ENCODE measurements around the gene RRP12. TPM values are rescaled to one million over a fixed set of nuclear protein-coding genes. Genes with fewer than 3 reads are reported as not detected.
"Not testable (repeated sequence)": the region's sequence is repeated elsewhere in the genome, so short reads cannot be mapped to it uniquely, and the experiment has no call there.

RRP12 gene, protein sequence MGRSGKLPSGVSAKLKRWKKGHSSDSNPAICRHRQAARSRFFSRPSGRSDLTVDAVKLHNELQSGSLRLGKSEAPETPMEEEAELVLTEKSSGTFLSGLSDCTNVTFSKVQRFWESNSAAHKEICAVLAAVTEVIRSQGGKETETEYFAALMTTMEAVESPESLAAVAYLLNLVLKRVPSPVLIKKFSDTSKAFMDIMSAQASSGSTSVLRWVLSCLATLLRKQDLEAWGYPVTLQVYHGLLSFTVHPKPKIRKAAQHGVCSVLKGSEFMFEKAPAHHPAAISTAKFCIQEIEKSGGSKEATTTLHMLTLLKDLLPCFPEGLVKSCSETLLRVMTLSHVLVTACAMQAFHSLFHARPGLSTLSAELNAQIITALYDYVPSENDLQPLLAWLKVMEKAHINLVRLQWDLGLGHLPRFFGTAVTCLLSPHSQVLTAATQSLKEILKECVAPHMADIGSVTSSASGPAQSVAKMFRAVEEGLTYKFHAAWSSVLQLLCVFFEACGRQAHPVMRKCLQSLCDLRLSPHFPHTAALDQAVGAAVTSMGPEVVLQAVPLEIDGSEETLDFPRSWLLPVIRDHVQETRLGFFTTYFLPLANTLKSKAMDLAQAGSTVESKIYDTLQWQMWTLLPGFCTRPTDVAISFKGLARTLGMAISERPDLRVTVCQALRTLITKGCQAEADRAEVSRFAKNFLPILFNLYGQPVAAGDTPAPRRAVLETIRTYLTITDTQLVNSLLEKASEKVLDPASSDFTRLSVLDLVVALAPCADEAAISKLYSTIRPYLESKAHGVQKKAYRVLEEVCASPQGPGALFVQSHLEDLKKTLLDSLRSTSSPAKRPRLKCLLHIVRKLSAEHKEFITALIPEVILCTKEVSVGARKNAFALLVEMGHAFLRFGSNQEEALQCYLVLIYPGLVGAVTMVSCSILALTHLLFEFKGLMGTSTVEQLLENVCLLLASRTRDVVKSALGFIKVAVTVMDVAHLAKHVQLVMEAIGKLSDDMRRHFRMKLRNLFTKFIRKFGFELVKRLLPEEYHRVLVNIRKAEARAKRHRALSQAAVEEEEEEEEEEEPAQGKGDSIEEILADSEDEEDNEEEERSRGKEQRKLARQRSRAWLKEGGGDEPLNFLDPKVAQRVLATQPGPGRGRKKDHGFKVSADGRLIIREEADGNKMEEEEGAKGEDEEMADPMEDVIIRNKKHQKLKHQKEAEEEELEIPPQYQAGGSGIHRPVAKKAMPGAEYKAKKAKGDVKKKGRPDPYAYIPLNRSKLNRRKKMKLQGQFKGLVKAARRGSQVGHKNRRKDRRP (N-terminal part only)
- 24.2 TPM for polyA plus RNA-seq (ENCODE audit: insufficient read length)

DNA sequence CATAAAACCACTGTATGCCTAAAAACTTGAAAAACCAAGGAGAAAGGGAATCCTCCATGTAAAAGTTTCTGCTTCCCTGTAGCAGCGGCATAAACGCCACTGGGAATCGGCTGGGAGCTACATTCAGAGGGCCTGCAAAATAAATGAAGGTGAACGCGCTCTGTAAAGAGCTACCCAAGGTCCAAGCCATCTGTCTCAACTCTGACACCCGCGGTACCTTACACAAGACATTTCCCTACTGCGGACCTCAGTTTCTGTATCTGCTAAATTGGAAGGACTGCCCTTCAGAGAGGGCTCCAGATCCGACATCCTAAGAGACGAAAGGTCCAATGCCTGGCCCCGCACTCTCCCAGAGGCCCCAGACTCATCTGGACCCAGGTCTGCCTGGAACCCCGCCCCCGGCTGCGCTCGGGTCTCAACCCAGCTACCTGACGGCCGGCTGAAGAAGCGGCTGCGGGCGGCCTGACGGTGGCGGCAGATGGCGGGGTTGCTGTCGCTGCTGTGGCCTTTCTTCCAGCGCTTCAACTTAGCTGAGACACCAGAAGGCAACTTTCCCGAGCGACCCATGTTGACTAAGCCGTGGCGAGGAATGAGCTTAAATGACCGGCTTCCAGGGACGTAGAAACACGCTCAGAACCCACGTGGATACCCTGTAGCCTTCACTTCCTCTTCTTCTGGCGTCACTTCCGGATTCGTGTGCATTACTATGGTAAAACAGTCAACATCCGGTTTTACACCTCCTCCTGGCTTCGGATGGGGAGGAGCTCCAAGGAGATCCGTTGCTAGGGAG lies at the start of gene RRP12:
TSS of gene RRP12 (minus strand) at position 676 of the 790 bp plus-strand sequence. CDS start at position 567, 109 bp downstream.
- peak; percentile 94 for DNase-seq

DNA sequence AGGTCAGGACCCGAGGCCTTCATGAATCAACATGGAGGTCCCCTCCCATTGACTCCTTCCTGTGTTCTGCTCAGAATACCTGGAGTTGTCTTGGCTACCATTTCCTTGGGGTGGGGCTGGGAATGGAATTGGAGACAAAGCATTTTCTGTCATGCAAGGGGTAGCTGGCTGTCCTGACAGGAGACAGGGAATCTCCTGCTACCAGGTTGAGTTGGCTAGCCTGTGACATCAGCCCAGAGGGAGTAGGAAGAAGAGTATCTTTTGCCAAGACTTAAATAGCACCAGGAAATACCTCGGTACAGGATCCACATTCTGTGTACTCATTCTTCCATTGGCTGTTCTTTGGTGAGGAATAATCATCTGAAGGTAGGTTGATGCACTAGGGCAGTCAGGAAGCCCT lies 49.7 kb upstream of the RRP12 start:
- DNase-seq: no peak

DNA sequence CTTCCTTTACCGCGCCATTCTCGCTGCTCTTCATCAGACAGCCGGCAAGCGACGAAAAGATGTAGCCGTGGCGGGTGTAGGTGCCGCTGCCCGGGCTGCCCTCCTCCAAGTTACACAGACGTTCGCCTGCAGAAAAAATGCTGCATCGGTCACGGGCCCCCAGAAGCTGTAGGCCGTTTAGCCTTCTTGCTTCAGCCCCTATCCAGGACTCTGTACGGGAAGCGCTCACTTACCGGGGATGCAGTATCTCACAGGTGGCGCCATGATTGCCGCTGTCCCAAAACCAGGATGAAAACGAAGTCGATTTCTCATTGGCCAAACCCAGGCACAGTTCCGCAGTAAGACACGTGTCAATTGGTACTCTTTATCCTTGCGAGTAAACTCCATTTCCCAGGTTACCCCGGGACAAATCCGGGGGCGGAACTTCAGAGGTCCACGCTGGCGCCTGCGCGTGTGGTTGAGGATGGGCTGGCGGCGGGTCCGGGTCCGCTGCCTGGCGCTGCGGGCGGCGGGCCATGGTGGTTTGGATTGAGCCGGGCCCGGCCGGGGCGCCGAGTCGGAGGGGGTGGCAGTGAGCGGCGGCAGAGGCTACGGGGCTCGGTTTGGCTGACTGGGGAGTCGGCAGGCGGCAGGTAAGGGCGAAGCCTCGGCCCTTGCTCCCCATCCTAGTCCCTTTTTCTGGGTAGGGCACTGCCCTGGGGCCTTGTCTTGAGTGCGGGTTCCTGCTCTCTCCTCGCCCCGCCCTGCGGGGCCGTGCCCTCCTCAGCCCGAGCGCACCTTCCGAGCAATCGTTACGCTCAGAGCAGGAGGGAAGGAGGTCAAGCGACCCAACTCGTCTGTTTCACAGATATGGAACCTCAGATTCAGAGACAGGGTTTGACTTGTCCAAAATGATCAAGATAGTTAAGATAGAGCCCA lies 44.8 kb upstream of the RRP12 start, which contains the start of the genes EXOSC1 and ZDHHC16:
TSS of gene EXOSC1 (minus strand) at position 285 of the 918 bp plus-strand sequence. CDS start at position 264, 21 bp downstream.
TSS of gene ZDHHC16 (plus strand) at position 454 of the 918 bp plus-strand sequence. CDS start 5,501 bp downstream, outside the sequence.
- DNase-seq: peak; percentile 96

DNA sequence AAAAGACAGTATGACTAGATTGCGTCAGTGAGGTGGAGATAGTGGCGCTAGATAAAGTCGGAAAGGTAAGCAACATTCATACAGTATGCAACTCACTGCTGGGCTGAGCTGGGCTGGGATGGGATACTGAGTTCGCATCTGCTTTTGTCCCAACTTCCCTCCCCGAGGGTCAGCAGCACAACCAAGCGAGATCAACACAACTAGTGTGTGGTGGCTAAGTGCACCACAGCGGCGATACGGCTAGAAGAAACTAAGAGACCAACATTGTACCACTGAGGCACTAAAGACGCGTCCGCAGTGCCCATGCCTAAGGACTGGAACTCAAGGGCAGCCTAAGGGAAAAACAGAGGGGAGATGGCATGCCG lies 44.2 kb upstream of the RRP12 start:
- no peak for DNase-seq

DNA sequence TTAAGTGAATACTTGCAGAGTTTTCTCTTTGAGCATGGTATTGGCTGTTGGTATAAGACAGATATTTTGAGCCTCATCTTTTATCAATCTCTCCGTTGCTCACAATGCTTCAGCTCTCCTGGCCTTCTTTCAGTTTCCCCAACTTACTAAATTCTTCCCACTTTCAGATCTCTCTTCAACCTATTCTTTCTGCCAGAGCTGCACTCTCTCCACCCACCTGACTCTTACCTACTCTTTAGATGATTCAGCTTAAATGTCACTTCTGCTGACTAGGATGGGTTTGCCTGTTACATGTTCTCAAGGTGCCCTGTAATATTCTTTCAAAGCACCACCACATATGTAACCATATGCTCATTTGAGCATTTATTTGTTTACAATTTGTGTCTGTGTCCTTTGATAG lies 43.1 kb upstream of the RRP12 start:
- no peak for DNase-seq

DNA sequence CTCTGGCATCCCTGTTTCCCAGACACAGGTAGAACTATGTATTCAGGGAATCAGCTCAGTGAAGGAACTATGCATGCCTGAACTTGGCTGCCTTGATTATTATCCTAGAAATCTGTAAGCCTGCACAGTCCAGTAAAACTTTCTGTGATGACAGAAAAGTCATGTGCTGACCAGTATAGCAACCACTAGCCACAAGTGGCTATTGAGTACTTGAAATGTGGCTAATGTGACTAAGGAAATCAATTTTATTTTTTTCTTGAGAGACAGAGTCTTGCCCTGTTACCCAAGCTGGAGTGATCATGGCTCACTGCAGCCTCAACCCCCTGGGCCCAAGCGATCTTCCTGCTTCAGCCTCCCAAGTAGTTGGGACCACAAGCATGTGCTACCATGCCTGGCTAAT lies 41.1 kb upstream of the RRP12 start:
- no peak for DNase-seq

DNA sequence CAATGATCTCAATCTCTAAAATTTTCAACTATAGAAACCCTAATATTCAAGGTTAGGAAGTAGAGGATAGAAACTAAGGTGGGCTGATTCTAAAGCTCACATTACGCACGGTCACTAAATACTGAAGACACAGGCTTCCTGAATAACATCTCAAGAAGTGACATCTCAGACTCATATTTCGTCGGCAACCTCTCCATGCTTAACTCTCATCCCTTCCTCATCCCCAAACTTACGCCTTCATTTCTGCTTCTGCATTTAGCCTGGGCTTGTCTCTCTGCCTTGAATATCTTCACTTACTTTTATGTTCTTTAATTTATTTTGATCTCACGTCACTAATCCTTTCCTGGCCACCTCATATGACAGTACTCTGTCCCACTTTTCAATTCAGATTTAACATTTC lies 34.1 kb upstream of the RRP12 start:
- DNase-seq: no peak

DNA sequence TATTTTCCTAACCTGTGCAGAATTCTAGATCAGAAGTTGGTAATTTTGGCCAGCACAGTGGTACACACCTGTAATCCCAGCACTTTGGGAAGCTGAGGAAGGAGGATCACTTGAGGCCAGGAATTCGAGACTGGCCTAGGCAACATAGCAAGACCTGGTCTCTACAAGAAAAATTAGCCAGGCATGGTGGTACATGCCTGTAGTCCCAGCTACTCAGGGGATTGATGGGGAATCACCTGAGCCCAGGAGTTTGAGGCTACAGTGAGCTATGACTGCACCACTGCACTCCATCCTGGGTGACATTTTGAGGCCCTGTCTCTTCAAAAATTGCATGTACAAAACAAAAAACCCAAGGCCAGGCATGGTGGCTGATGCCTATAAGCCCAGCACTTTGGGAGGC lies 33.4 kb upstream of the RRP12 start:
- no peak for DNase-seq

DNA sequence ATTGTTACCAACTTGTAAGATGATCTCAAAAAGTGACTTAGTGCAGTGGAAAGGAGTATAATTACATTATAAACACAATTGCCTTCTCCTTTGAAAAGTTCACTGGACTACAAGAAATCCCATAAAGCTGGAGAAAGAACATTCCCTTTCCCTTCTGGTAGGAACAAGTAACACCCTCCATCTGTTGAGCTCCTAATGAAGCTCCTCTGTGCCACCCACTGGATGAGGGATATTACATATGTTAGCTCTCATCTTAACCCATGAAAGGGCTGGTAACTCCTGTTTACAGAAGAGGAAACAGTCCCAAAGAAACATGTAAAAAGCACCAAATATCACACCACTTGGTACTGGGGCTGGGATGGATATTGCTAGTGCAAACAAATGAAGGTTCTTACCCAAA lies 32.9 kb upstream of the RRP12 start:
- DNase-seq: no peak

DNA sequence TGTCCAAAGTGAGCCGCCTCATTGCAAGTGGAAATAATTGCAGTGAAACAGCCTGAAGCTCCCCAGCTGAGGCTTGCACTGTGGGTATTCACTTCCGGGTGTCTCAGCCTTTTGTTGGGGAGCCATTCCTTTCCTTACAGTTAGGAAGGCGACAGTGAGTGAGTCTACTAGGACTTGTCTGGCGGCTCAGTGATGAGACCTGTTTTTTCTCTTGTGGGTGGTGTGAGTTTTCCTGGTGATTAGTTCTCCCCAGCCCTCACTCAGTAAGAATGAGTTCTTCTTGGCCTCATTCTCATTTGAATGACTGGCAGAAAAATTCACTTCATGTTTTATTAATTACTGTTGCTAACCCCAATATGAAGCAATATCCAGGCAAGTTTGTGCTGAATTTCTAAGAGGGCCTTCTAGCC lies 27.4 kb upstream of the RRP12 start:
- DNase-seq: no peak

DNA sequence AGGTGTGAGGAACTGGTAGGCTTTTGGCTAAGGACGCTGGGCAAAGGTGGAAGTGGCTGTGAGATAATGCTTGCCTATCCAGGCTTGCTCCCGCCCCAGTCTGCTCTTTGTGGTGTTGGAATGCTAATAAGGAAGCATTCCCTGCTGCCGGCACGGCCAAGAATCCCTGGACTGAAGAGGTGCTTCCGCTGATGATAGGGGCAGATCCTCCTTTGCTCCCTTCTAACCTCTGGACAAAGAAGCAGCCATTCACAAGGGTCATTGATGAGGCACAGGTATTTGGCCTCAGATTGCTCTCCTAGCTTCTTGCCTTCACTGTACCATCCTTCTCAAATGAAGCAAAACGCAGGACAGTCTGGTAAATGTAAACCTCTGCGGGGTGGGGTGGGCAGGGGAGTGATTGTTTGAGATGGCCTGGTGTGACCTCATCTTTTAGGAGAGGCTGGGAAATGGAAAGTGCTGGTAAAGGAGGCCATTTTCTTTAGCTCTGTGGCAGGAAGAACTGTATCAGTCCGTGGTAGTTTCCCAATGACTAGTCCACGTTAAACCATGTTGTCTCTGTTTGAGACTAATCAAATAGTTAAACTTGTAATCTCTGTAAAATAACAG lies 26.5 kb upstream of the RRP12 start:
- no peak for DNase-seq

DNA sequence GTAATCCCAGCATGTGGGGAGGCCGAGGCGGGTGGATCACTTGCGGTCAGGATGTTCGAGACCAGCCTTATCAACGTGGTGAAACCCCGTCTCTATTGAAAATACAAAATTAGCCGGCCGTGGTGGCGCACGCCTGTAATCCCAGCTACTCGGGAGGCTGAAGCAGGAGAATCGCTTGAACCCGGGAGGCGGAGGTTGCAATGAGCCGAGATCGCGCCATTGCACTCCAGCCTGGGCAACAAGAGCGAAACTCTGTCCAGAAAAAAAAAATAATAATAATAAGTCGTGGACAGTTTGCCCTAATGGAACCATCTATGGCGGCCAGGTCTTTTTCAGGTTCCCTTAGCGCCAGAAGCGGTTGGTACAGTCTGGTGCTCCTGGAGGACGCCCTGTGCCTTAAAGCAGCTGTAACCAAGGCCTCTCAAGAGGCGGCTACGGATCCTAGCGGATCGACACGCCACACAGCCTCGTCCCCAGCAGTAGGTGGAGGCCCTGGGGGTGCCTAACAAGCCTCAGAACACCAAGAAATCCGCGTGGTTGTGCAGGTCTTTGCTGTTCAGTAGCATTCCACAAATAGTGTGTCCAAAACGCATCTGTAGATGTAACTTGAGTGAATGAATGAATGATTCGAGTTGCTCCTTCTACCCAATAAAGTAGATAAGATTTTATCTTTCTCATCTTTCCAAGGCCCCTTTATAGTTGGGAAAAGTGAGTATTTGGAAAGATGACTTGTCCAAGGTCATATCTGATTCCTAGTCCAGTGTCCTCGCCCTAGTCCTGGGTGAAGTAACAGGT lies 25.8 kb upstream of the RRP12 start:
- DNase-seq: no peak

DNA sequence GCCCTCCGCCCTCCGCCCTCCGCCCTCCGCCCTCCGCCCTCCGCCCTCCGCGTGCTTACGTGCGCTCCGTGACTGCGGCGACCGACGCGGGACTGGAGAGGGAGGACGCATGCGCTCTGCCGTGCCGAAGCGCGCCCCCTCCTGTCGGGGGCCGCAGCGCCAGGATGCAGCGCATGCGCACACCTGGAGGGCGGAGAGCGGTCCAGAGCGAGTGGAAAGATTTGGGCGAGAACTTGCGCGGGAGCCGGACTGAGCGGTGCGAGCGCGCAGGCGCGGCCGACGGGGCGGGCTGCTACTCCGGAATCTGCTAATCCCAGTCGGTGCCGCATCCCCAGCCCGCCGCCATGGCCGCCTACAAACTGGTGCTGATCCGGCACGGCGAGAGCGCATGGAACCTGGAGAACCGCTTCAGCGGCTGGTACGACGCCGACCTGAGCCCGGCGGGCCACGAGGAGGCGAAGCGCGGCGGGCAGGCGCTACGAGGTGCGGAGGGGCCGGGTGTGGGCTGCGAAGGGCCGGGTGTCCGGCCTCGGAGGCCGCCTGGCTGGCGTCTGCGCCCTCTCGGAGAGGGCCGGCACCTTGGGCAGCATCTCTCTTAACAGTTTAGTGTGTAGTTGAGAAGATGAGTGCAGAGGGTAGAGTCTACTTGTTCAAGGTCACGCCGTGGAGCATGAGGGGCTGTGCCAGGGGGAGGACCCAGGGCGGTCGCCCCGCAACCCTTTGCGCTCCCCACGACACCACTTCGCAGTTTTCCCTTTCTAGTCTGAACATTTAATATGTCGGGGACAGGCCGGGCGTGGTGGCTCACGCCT lies 25.0 kb upstream of the RRP12 start, which contains the start of gene PGAM1:
TSS of gene PGAM1 (plus strand) at position 228 of the 812 bp plus-strand sequence. CDS start at position 345, 117 bp downstream.
- DNase-seq: peak; percentile 99

DNA sequence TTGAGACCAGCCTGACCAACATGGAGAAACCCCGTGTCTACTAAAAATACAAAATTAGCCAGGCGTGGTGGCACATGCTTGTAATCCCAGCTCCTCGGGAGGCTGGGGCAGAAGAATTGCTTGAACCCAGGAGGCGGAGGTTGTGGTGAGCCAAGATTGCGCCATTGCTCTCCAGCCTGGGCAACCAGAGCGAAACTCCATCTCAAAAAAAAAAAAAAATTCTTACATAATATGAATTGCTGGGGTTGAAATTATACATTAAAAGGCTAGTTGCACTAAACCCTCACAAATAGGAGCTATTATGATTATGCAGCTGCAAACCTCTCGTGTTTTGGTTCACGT lies 22.6 kb upstream of the RRP12 start:
- DNase-seq: not testable (repeated sequence)

DNA sequence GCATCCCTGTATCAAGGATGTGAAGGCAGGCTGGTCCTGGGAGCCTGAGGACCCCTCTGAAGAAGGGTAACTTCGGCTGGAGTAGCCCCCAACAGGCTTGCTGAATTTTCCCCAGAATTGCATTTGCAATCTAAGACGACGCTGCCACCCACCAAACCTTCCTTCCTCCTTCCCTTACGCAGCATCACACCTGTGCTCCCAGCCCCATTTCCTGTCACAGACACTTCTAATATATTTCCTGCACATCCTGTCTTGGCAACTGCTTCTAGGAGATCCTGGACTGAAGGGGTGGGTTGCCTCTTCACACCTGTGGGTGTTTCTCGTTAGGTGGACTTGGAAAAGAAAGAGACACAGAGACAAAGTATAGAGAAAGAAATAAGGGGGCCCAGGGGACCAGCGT lies 15.4 kb upstream of the RRP12 start:
- DNase-seq: no peak

DNA sequence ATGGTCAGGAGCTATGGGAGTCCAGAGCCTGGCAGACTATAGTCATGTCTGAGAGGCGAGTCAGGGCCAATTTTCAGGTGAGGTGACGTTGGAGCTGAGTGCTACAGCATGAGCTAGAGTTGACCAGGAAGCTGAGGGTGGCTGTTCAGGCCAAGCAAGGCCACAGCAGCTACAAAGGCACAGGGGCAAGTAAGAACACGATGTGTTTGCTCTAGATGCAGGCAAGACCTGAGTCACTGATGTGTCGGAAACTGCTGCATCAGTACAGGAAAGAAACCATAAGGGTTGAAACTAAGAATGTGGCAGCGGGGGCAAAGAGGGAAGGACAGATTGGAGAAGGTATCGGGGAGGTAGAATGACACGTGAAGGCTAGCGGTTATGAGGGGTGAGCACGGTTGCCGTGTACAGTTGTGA lies 11.8 kb upstream of the RRP12 start:
- no peak for DNase-seq

DNA sequence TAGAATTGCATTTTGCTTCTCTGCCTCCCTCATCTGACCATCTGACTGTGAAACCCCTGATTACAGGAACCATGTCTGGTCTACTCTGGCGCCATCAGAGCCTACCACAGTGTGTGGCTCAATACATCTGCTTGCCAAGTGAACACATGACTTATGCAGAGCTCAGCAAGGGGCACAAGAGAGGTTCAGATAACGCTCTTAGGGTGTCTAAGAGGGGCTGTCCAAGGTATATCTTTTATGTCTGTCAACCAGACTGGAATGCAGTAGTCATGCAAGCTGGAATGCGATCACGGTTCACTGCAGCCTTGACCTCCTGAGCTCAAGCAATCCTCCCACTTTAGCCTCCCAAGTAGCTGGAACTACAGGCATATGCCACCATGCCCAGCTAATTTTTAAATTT lies 10.3 kb upstream of the RRP12 start:
- DNase-seq: no peak

DNA sequence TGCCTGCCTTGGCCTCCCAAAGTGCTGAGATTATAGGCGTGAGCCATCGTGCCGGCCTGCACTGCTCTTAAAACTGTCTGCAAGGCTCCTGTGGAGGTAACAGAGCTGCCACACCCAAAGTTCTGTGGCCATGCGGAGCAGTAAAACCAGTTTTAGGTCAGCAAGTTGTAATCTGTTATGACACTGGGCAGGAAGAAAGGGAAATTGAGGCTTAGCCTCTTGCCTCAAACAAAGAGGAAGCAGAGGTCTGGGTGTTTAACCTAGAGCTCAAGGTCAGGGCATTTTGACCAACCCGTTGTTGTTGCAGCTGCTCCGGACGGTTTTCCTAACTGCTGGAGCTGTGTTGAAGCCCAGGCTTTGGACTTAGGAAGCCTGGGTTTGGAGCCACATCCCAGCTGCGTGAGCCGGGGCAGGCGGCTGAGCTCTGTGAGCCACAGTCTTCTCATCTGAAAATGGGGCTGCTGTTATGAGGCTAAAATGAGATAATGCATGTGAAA lies 7.4 kb upstream of the RRP12 start:
- DNase-seq: no peak
